Stimulated activated naive B cell treated with anti-CD40 and anti-IgM and Interleukin-4, amounts not matched to agents 10 μg/mL and 1 μg/mL and 100 μg/mL, for 72 hours (primary cell): Measurements from ENCODE around the gene G3BP2.
"Not testable (repeated sequence)": the region's sequence is repeated elsewhere in the genome, so short reads cannot be mapped to it uniquely, and the experiment has no call there.

Experiments
- ATAC-seq, 2 donors: fragments of 150-1000 bp; cut with Tn5 transposase; replicated peaks; 2 replicates each; pipeline ENCODE4 v1.10.0; 2021; ENCODE audit warnings: moderate library complexity in 1 of 2
- DNase-seq: peaks from one replicate; pipeline ENCODE4 v3.0.0; 2021
- H3K27ac Mint-ChIP-seq: one replicate; pipeline ENCODE4 v1.8.0; 2022; ENCODE audit warnings: mild to moderate bottlenecking, mixed read lengths
- H3K27me3 Mint-ChIP-seq, 2 donors: one replicate each; pipeline ENCODE4 v1.8.0; 2022; ENCODE audit warnings: mixed read lengths in 2 of 2
- H3K36me3 Mint-ChIP-seq, 2 donors: one replicate each; pipeline ENCODE4 v1.8.0; 2022; ENCODE audit warnings: mixed read lengths in 2 of 2, mild to moderate bottlenecking in 1 of 2
- H3K4me1 Mint-ChIP-seq, 2 donors: one replicate each; pipeline ENCODE4 v1.8.0; 2022; ENCODE audit warnings: mixed read lengths in 2 of 2, mild to moderate bottlenecking in 1 of 2
- H3K4me3 Mint-ChIP-seq, 2 donors: one replicate each; pipeline ENCODE4 v1.8.0; 2022; ENCODE audit warnings: mild to moderate bottlenecking in 2 of 2, mixed read lengths in 2 of 2, moderate library complexity in 1 of 2
- H3K9me3 Mint-ChIP-seq, 2 donors: one replicate each; pipeline ENCODE4 v1.8.0; 2022; ENCODE audit warnings: mixed read lengths in 2 of 2, mild to moderate bottlenecking in 1 of 2

Gene G3BP2

GRCh38 chr4:75673027-75673958 is at the start of gene G3BP2:
Gene G3BP2, minus strand, starts transcription at chr4:75673411. Its CDS starts 11,386 bp downstream, at chr4:75662025.
- peak within 1 kb of the TSS; percentile 99 for H3K27ac Mint-ChIP-seq
- H3K4me1 Mint-ChIP-seq = peaks cover 25 to 44% of the 10 kb centered on the region in 2 donors
- H3K9me3 Mint-ChIP-seq = no peaks in the 10 kb centered on the region
- DNase-seq = peak; percentile 97
- ATAC-seq = peak; percentile 92 to 93
- H3K27me3 Mint-ChIP-seq = no peaks in the 10 kb centered on the region
- peak within 1 kb of the TSS; percentile 97 to 98 for H3K4me3 Mint-ChIP-seq
- H3K36me3 Mint-ChIP-seq = peaks cover 9 to 16% of the 10 kb centered on the region in 2 donors

- Mint-ChIP-seq H3K4me1 (peaks cover 15 to 48% of the 10 kb centered on the region in 2 donors), H3K27me3 (no peaks in the 10 kb centered on the region), H3K27ac (no peak overlapping the region), H3K36me3 (peaks cover 8 to 19% of the 10 kb centered on the region in 2 donors), H3K9me3 (peaks cover 0 to 4% of the 10 kb centered on the region in 2 donors), H3K4me3 (no peak overlapping the region)
- no peak for DNase-seq
- no peak for ATAC-seq
Measured at GRCh38 chr4:75722417-75722816, 49.2 kb upstream of the G3BP2 start.

DNA sequence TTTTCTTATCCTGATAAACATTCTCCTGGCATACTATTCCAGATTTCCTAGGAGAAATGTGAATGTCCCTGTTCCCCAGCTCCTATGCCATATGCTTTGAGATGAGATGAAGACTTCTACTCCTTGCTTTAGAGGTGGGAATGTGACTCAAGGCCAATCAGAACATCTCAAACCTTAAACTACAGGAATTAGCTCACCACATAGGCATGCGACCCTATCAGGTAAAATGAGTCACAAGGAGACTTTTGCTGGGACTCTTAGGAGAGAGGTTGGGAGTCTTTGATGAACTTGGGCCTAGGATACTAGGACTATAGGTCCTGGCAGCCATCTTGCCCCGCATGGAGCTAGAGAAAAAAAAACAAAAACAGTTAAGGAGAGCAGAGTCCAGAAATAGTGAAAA is 45.3 kb upstream of the G3BP2 start:
- no peaks in the 10 kb centered on the region for H3K9me3 Mint-ChIP-seq
- H3K27ac Mint-ChIP-seq = no peak overlapping the region
- DNase-seq (no peak), ATAC-seq (no peak)
- no peak overlapping the region for H3K4me3 Mint-ChIP-seq
- no peaks in the 10 kb centered on the region for H3K27me3 Mint-ChIP-seq
- H3K4me1 Mint-ChIP-seq = peaks cover 11 to 24% of the 10 kb centered on the region in 2 donors
- H3K36me3 Mint-ChIP-seq = peaks cover 6 to 15% of the 10 kb centered on the region in 2 donors

- DNase-seq (no peak), ATAC-seq (no peak)
- H3K4me1 Mint-ChIP-seq = peaks cover 4 to 15% of the 10 kb centered on the region in 2 donors
- peaks cover 6 to 19% of the 10 kb centered on the region in 2 donors for H3K36me3 Mint-ChIP-seq
- no peaks in the 10 kb centered on the region for H3K9me3 Mint-ChIP-seq
- H3K4me3 Mint-ChIP-seq = no peak overlapping the region
- H3K27me3 Mint-ChIP-seq = no peaks in the 10 kb centered on the region
- no peak overlapping the region for H3K27ac Mint-ChIP-seq
Measured at GRCh38 chr4:75717408-75717807, 44.2 kb upstream of the G3BP2 start.

DNA sequence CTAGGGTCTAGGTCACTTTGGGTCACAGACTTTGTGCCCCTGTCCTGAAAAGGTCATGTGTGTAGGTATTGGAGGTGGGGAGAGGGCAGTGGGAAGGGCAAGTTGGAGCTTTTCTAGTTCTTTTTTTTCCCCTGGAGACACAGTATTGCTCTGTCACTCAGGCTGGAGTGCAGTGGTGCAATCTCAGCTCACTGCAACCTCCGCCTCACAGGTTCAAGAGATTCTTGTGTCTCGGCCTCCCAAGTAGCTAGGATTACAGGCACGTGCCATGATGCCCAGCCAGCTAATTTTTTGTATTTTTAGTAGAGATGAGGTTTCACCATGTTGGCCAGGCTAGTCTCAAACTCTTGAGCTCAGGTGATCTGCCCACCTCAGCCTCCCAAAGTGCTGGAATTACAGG is 42.8 kb upstream of the G3BP2 start:
- not testable (repeated sequence) for H3K9me3 Mint-ChIP-seq, DNase-seq, H3K27ac Mint-ChIP-seq, H3K27me3 Mint-ChIP-seq, ATAC-seq, H3K4me3 Mint-ChIP-seq, H3K4me1 Mint-ChIP-seq
- H3K36me3 Mint-ChIP-seq = peaks cover 6 to 19% of the 10 kb centered on the region in 2 donors

DNA sequence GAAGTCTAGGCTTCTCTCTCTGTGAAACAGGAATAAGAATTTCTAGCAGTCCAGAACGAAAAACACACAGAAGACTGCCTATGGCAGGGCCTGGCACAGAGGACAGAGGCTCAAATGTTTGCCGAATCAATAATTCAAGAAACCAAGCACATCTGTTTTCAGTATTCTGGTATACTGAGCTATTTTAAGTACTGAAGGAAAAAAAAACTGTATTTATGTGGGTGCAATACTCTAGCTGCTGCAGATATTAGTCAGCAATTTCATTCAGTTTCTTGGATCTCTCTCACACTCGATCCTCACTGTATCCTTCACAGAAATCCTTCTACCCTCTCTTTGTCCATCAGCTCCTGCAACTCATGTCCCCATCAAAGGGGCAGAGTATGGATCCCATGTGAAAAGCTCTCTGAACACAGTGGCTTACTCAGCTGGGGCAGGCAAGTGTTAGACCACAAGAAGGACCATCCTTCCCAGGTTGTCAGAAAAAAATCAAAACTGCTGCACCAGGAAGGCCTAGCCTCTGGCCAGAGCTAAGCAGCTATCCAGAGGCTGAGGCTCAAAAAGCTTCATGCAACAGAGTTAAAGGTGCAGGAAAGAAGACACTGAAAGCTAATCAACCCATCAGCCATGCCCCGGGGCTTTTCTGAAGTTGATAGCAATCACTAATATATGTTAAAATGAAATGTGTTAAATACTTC is 42.0 kb upstream of the G3BP2 start:
- Mint-ChIP-seq H3K9me3 (no peaks in the 10 kb centered on the region), H3K4me1 (peaks cover 4 to 11% of the 10 kb centered on the region in 2 donors), H3K27me3 (no peaks in the 10 kb centered on the region), H3K27ac (no peak overlapping the region), H3K36me3 (peaks cover 6 to 19% of the 10 kb centered on the region in 2 donors), H3K4me3 (no peak overlapping the region)
- ATAC-seq (no peak), DNase-seq (no peak)

DNA sequence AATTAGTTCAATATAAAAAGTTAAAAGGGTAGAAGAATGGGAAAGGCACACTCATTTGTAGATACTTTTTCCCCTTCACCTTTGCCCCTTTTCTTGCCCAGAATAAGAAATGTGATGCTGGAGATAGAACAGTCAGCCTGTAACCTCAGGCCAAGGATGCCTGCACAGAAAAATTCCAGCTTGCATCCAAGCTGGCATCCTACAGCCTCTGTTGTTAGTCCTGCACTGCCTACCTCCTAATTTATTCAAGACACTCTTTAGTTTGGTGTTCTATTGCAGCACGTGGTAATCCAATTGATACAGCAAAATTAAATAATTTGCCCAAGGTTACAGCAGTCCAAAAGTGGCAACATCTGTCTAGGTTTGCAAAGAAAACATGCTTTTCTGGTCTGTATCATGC is 41.5 kb upstream of the G3BP2 start:
- Mint-ChIP-seq H3K27me3 (no peaks in the 10 kb centered on the region), H3K27ac (no peak overlapping the region)
- ATAC-seq = no peak

GRCh38 chr4:75714011-75714410 is 40.8 kb upstream of the G3BP2 start:
- Mint-ChIP-seq H3K27ac (no peak overlapping the region), H3K4me3 (no peak overlapping the region), H3K9me3 (no peaks in the 10 kb centered on the region), H3K4me1 (peaks cover 11 to 22% of the 10 kb centered on the region in 2 donors), H3K36me3 (peaks cover 6 to 19% of the 10 kb centered on the region in 2 donors), H3K27me3 (no peaks in the 10 kb centered on the region)
- ATAC-seq (no peak), DNase-seq (no peak)

More for the DNA sequence above, 41.5 kb upstream of the G3BP2 start:
- H3K36me3 Mint-ChIP-seq = peaks cover 6 to 19% of the 10 kb centered on the region in 2 donors
- H3K9me3 Mint-ChIP-seq = no peaks in the 10 kb centered on the region
- no peak overlapping the region for H3K4me3 Mint-ChIP-seq
- DNase-seq = no peak
- peaks cover 7 to 16% of the 10 kb centered on the region in 2 donors for H3K4me1 Mint-ChIP-seq

DNA sequence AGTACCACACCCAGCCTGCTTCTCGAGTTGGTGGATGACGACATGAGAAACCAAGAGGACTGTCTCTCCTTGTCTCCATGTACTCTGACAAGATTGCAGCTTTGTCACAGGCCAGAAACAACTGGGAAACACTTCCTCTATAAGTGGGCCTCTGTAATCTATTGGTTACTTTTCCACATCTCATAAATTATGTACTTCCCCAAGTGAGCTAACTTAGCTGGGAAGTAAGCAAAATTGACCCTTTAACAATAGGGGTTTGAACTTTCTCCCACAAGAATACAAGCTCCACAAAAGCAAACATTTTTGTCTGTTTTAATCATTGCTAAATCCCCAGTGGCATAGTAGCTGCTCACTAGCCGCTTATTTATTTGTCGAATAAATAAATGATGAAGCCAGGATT is 37.0 kb upstream of the G3BP2 start:
- no peak for DNase-seq
- no peaks in the 10 kb centered on the region for H3K9me3 Mint-ChIP-seq
- H3K4me1 Mint-ChIP-seq = peaks cover 10 to 27% of the 10 kb centered on the region in 2 donors
- no peak overlapping the region for H3K27ac Mint-ChIP-seq
- H3K4me3 Mint-ChIP-seq = no peak overlapping the region
- no peak for ATAC-seq
- no peaks in the 10 kb centered on the region for H3K27me3 Mint-ChIP-seq
- H3K36me3 Mint-ChIP-seq = peaks cover 0 to 7% of the 10 kb centered on the region in 2 donors

DNA sequence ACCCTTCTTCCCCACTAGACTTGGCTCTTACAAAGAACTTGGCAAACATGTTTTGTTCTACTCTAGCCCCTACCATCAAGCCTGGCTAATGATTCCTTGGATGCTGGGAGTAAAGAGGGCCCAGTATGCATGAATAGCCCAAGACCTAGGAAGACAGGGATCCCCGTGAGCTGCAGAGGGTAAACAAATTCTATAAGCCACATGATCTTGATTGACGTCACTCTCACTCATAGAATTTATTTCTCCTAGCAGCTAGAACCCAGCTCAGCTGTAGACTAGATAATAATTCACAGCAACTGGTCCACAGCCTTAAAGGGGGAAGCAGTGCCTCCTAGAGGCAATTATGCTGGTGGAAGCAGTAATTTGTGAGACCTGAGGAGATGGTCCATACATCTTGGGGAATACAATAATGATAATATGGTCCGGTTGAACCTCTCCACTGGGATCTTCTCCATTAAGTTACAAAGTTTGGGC is 35.0 kb upstream of the G3BP2 start:
- no peaks in the 10 kb centered on the region for H3K27me3 Mint-ChIP-seq
- H3K36me3 Mint-ChIP-seq = peaks cover 0 to 8% of the 10 kb centered on the region in 2 donors
- no peaks in the 10 kb centered on the region for H3K9me3 Mint-ChIP-seq
- peaks cover 7 to 21% of the 10 kb centered on the region in 2 donors for H3K4me1 Mint-ChIP-seq
- H3K27ac Mint-ChIP-seq = no peak overlapping the region
- DNase-seq (no peak), ATAC-seq (peak; percentile 68 to 74)
- H3K4me3 Mint-ChIP-seq = no peak overlapping the region

- H3K4me1 Mint-ChIP-seq = peaks cover 7 to 21% of the 10 kb centered on the region in 2 donors
- no peaks in the 10 kb centered on the region for H3K27me3 Mint-ChIP-seq
- no peak overlapping the region for H3K27ac Mint-ChIP-seq
- H3K36me3 Mint-ChIP-seq = peaks cover 0 to 4% of the 10 kb centered on the region in 2 donors
- ATAC-seq (no peak), DNase-seq (no peak)
- no peaks in the 10 kb centered on the region for H3K9me3 Mint-ChIP-seq
- H3K4me3 Mint-ChIP-seq = no peak overlapping the region
Measured at GRCh38 chr4:75705198-75705977, 32.2 kb upstream of the G3BP2 start.

GRCh38 chr4:75702919-75703411 is 29.8 kb upstream of the G3BP2 start:
- H3K9me3 Mint-ChIP-seq = no peaks in the 10 kb centered on the region
- no peak for ATAC-seq
- no peaks in the 10 kb centered on the region for H3K27me3 Mint-ChIP-seq
- no peak overlapping the region for H3K27ac Mint-ChIP-seq
- H3K4me3 Mint-ChIP-seq = no peak overlapping the region
- peaks cover 12 to 16% of the 10 kb centered on the region in 2 donors for H3K4me1 Mint-ChIP-seq
- no peak for DNase-seq
- peaks cover 0 to 4% of the 10 kb centered on the region in 2 donors for H3K36me3 Mint-ChIP-seq

DNA sequence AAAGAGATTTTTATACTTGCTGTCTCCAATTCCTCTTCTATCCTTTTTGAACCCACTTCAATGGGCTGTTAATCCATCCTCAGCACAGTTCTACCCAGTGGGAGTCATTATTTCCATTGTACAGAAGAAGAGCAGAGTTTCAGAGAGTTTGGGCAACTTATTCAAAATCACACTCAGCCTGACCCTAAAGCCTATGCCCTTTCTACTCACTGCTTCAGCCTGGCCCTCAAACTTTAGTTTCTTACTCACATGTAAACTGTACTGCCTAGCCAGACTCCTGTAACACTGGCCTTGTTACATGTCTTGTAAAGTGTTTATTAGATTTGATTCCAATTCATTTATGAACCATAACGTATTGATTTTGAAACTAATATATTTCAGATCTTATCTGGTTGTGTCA is 26.1 kb upstream of the G3BP2 start:
- H3K36me3 Mint-ChIP-seq = peaks cover 0 to 4% of the 10 kb centered on the region in 2 donors
- DNase-seq = no peak
- H3K4me3 Mint-ChIP-seq = peak overlapping the region; percentile 61 to 67
- H3K4me1 Mint-ChIP-seq = peaks cover 17 to 42% of the 10 kb centered on the region in 2 donors
- peak overlapping the region; percentile 94 for H3K27ac Mint-ChIP-seq
- H3K9me3 Mint-ChIP-seq = no peaks in the 10 kb centered on the region
- H3K27me3 Mint-ChIP-seq = no peaks in the 10 kb centered on the region
- peak; percentile 19 to 43 for ATAC-seq

GRCh38 chr4:75698963-75699228 is 25.7 kb upstream of the G3BP2 start:
- ATAC-seq (peak; percentile 20 to 44), DNase-seq (no peak)
- peaks cover 17 to 42% of the 10 kb centered on the region in 2 donors for H3K4me1 Mint-ChIP-seq
- peak overlapping the region; percentile 61 to 67 for H3K4me3 Mint-ChIP-seq
- peak overlapping the region; percentile 94 for H3K27ac Mint-ChIP-seq
- no peaks in the 10 kb centered on the region for H3K27me3 Mint-ChIP-seq
- H3K36me3 Mint-ChIP-seq = peaks cover 4 to 7% of the 10 kb centered on the region in 2 donors
- no peaks in the 10 kb centered on the region for H3K9me3 Mint-ChIP-seq
